ENCODE results near the gene TNNC1.

The TNNC1 gene

GRCh38 chr3:52479877-52480575, 26.2 kb upstream of the TNNC1 start:
- POLR2A ChIA-PET (ENCODE audit: low non-redundant PET): no interaction called here

GRCh38 chr3:52479037-52479876, 25.4 kb upstream of the TNNC1 start:
- no peak for TF ChIP-seq CTCF (conservative IDR thresholded peaks at IDR 0.05; ENCODE audit: low read depth)
- DNase-seq (ENCODE audit: low spot score): no peak
- ChIA-PET CTCF (interaction anchor here (0.6 kb wide), 1 partner anchor 414 kb away, joined by 3 read pairs; no protein-coding TSS in a partner anchor), POLR2A (ENCODE audit: low non-redundant PET) (no interaction called here)
- H3K27ac ChIP-seq: peak overlapping the region; percentile 91

More at GRCh38 chr3:52479877-52480575, 26.2 kb upstream of the TNNC1 start:
- TF ChIP-seq CTCF (conservative IDR thresholded peaks at IDR 0.05; ENCODE audit: low read depth): no peak
- no peak for DNase-seq (ENCODE audit: low spot score)
- peak overlapping the region; percentile 91 for H3K27ac ChIP-seq
- CTCF ChIA-PET: interaction anchor here (0.6 kb wide), 1 partner anchor 388 kb away, joined by 3 read pairs; no protein-coding TSS in a partner anchor

GRCh38 chr3:52477796-52478095, 23.9 kb upstream of the TNNC1 start:
- H3K27ac ChIP-seq: peak overlapping the region; percentile 19
- CTCF ChIA-PET: no interaction called here
- POLR2A ChIA-PET (ENCODE audit: low non-redundant PET): no interaction called here
- DNase-seq (ENCODE audit: low spot score): no peak
- TF ChIP-seq CTCF (conservative IDR thresholded peaks at IDR 0.05; ENCODE audit: low read depth): no peak

- no peak for DNase-seq (ENCODE audit: low spot score)
- TF ChIP-seq CTCF (conservative IDR thresholded peaks at IDR 0.05; ENCODE audit: low read depth): no peak
- ChIA-PET CTCF (no interaction called here), POLR2A (ENCODE audit: low non-redundant PET) (no interaction called here)
- peak overlapping the region; percentile 19 for H3K27ac ChIP-seq
These were observed 23.4 kb upstream of the TNNC1 start for GRCh38 chr3:52477076-52477795.

- no peak for DNase-seq (ENCODE audit: low spot score)
- ChIA-PET POLR2A (ENCODE audit: low non-redundant PET) (no interaction called here), CTCF (no interaction called here)
- no peak for TF ChIP-seq CTCF (conservative IDR thresholded peaks at IDR 0.05; ENCODE audit: low read depth)
- H3K27ac ChIP-seq: peak overlapping the region; percentile 33
These were observed 19.2 kb upstream of the TNNC1 start for GRCh38 chr3:52473026-52473425.

- CTCF ChIA-PET: interaction anchor here (0.7 kb wide), 2 partner anchors 16 to 17 kb away, joined by 4 to 5 read pairs; no protein-coding TSS in a partner anchor
- DNase-seq (ENCODE audit: low spot score): no peak
- POLR2A ChIA-PET (ENCODE audit: low non-redundant PET): no interaction called here
- H3K27ac ChIP-seq: peak overlapping the region; percentile 73
- TF ChIP-seq CTCF (conservative IDR thresholded peaks at IDR 0.05; ENCODE audit: low read depth): peak; percentile 39; the same call in 1 of the 2 replicates
These were observed 18.6 kb upstream of the TNNC1 start for GRCh38 chr3:52472239-52473000.
